NB4 (cell line): ENCODE measurements around the gene DNAI2.

Experiments used
- CTCF ChIP-seq: IDR thresholded peaks from one replicate; pipeline ENCODE4 v1.5.1; 2012; ENCODE audit warnings: low read depth, low read length
- MAX ChIP-seq: IDR thresholded peaks from 2 replicates; pipeline ENCODE4 v1.6.1; 2011; ENCODE audit warnings: low read depth, low read length
- MYC ChIP-seq: IDR thresholded peaks from 2 replicates; pipeline ENCODE4 v1.6.1; 2011; ENCODE audit warnings: low read depth, low read length
- POLR2A ChIP-seq: IDR thresholded peaks from 2 replicates; pipeline ENCODE4 v1.6.1; 2011; ENCODE audit warnings: mild to moderate bottlenecking; ENCODE audit not compliant: insufficient read length; ENCODE audit errors: extremely low read depth

- TF ChIP-seq CTCF (no peak), POLR2A (no peak), MAX (no peak), MYC (no peak)
These were observed 76.5 kb downstream of the DNAI2 start for GRCh38 chr17:74350486-74350885.
